GM18526 (cell line): Measurements from ENCODE around the gene PCBP3.

Experiments used
- POLR2A ChIP-seq: IDR thresholded peaks from 3 replicates; pipeline ENCODE4 v1.6.1; 2011; ENCODE audit not compliant: insufficient read length; ENCODE audit errors: extremely low read depth

The PCBP3 gene

GRCh38 chr21:45820171-45821091, 176.9 kb downstream of the PCBP3 start:
- no peak for TF ChIP-seq POLR2A

- TF ChIP-seq POLR2A = no peak
Observed at GRCh38 chr21:45821315-45821962, 177.9 kb downstream of the PCBP3 start.

GRCh38 chr21:45821998-45822397, 178.5 kb downstream of the PCBP3 start:
- no peak for TF ChIP-seq POLR2A

GRCh38 chr21:45822429-45823099, 179.0 kb downstream of the PCBP3 start:
- no peak for TF ChIP-seq POLR2A

- no peak for TF ChIP-seq POLR2A
Observed at GRCh38 chr21:45823100-45823681, 179.7 kb downstream of the PCBP3 start.

- no peak for TF ChIP-seq POLR2A
Observed at GRCh38 chr21:45824546-45825215, 181.2 kb downstream of the PCBP3 start.

GRCh38 chr21:45825219-45825618, 181.7 kb downstream of the PCBP3 start:
- no peak for TF ChIP-seq POLR2A

GRCh38 chr21:45826676-45827301, 183.3 kb downstream of the PCBP3 start:
- TF ChIP-seq POLR2A = no peak

GRCh38 chr21:45827302-45827692, 183.8 kb downstream of the PCBP3 start:
- TF ChIP-seq POLR2A = no peak

- no peak for TF ChIP-seq POLR2A
Observed at GRCh38 chr21:45827881-45828579, 184.5 kb downstream of the PCBP3 start.

GRCh38 chr21:45828580-45829570, 185.3 kb downstream of the PCBP3 start:
- TF ChIP-seq POLR2A = no peak

GRCh38 chr21:45829668-45830067, 186.1 kb downstream of the PCBP3 start:
- no peak for TF ChIP-seq POLR2A

- no peak for TF ChIP-seq POLR2A
Observed at GRCh38 chr21:45830221-45830640, 186.7 kb downstream of the PCBP3 start.
